DND-41 (cell line): Measurements from ENCODE around the gene DOC2A.

Experiments used
- ATAC-seq: fragments of 200-7000 bp; cut with Tn5 transposase; 3 replicates; pipeline ENCODE4 v1.9.1; 2021; ENCODE audit warnings: low read depth; ENCODE audit not compliant: insufficient read depth
- DNase-seq: peaks from one replicate; pipeline ENCODE4 v3.0.0-alpha.2; 2020
- H2AFZ ChIP-seq: 2 replicates; pipeline ENCODE4 v1.6.0; 2012; ENCODE audit warnings: low read depth, low read length
- H3K27ac ChIP-seq: 2 replicates; pipeline ENCODE4 v1.5.1; 2012; ENCODE audit warnings: low read length, inconsistent platforms
- H3K27me3 ChIP-seq: fragments of 200-600 bp; sonication (generic); 2 replicates; pipeline ENCODE4 v1.6.0; 2012; ENCODE audit warnings: low read length, mild to moderate bottlenecking, inconsistent platforms; ENCODE audit not compliant: insufficient read depth, poor library complexity
- H3K36me3 ChIP-seq: 2 replicates; pipeline ENCODE4 v1.5.1; 2012; ENCODE audit warnings: low read length, inconsistent platforms; ENCODE audit not compliant: insufficient read depth
- H3K4me1 ChIP-seq: 2 replicates; pipeline ENCODE4 v1.5.1; 2012; ENCODE audit warnings: mild to moderate bottlenecking, low read length; ENCODE audit not compliant: insufficient read depth
- H3K4me2 ChIP-seq: 2 replicates; pipeline ENCODE4 v1.6.0; 2012; ENCODE audit warnings: mild to moderate bottlenecking, moderate library complexity, low read length, inconsistent platforms; ENCODE audit not compliant: insufficient read depth
- H3K4me3 ChIP-seq, 2 experiments: fragments of 200-600 bp in 1 of 2; shearing (Covaris generic) in 1 of 2; 2 replicates each; pipeline ENCODE4 v1.5.1; 2012 to 2016; ENCODE audit warnings: inconsistent platforms in 2 of 2, low read length in 2 of 2, mild to moderate bottlenecking in 2 of 2, low read depth in 1 of 2, moderate library complexity in 1 of 2
- H3K79me2 ChIP-seq: 2 replicates; pipeline ENCODE4 v1.6.0; 2012; ENCODE audit warnings: low read length, inconsistent platforms; ENCODE audit not compliant: insufficient read depth
- H3K9ac ChIP-seq: 2 replicates; pipeline ENCODE4 v1.6.0; 2012; ENCODE audit warnings: low read depth, mild to moderate bottlenecking, inconsistent platforms, low read length, moderate library complexity
- H3K9me3 ChIP-seq: 2 replicates; pipeline ENCODE4 v1.5.1; 2012; ENCODE audit warnings: low read length, moderate library complexity, mild to moderate bottlenecking, inconsistent platforms; ENCODE audit not compliant: insufficient read depth, severe bottlenecking
- H4K20me1 ChIP-seq: 2 replicates; pipeline ENCODE4 v1.6.0; 2012; ENCODE audit warnings: low read length; ENCODE audit not compliant: insufficient read depth
- EZH2 ChIP-seq: IDR thresholded peaks from 3 replicates; pipeline ENCODE4 v1.6.1; 2012; ENCODE audit warnings: borderline replicate concordance, low read depth, mild to moderate bottlenecking, moderate library complexity, low read length, inconsistent platforms; ENCODE audit not compliant: severe bottlenecking
- TF ChIP-seq, protein P1 (sequence below): IDR thresholded peaks from 2 replicates; pipeline ENCODE4 v1.5.1; 2012; ENCODE audit warnings: borderline replicate concordance, low read length, moderate library complexity, mild to moderate bottlenecking; ENCODE audit not compliant: poor library complexity, severe bottlenecking; ENCODE audit errors: extremely low read depth

DOC2A gene

DNA sequence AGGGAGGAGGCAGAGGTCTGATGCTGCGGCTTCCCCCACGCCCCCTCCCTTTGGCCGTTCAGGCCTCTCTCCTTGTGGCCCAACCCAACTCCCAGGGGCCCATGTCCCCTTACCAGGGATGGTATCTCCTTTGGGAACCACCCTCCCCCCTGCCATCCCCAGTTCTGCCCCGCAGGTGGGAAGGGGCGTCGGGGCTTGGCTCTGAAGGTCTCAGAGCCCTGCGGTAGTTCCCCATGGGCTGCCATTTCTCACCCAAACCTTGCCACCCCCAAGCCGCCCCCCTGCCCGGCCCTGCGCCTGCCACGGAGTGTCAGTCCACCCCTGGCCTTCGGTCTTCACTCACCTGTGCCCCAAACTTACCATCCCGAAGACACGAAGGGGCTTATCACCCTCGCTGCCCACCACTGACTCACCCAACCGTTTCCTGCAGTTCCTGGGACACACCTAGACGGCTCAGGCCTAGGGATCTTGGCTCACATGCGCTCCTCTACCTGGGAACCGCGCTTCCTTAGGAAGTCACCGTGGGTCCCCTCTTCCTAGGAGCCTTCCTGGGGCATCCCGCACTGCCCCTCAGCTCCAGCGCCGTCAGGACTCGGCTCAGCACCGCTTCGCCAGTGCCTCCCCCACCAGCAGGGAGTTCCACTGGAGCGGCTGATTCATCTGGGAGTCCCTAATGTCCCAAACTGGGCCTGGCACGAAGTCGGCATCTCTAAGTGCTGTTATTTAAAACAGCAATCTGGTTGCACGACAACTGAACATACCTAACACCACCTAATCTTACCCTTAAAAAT is 1.1 kb upstream of the DOC2A start:
- Histone ChIP-seq H3K4me1 (peaks cover 17% of the 10 kb centered on the region), H3K9me3 (no peaks in the 10 kb centered on the region), H3K27me3 (no peaks in the 10 kb centered on the region), H3K79me2 (no peaks in the 10 kb centered on the region), H3K36me3 (no peaks in the 10 kb centered on the region), H4K20me1 (peaks cover 7% of the 10 kb centered on the region; the same call in 1 of the 2 replicates), H3K4me2 (peak overlapping the region; percentile 98), H3K9ac (peak overlapping the region; percentile 70; the same call in 1 of the 2 replicates), H3K4me3 (peak overlapping the region in 1 of 2 experiments; percentile 71; a peak in 1 of 4 replicates), H2AFZ (peak overlapping the region; percentile 89; the same call in 1 of the 2 replicates), H3K27ac (no peak overlapping the region)
- ATAC-seq (no peak), DNase-seq (no peak)
- TF ChIP-seq, protein P1, sequence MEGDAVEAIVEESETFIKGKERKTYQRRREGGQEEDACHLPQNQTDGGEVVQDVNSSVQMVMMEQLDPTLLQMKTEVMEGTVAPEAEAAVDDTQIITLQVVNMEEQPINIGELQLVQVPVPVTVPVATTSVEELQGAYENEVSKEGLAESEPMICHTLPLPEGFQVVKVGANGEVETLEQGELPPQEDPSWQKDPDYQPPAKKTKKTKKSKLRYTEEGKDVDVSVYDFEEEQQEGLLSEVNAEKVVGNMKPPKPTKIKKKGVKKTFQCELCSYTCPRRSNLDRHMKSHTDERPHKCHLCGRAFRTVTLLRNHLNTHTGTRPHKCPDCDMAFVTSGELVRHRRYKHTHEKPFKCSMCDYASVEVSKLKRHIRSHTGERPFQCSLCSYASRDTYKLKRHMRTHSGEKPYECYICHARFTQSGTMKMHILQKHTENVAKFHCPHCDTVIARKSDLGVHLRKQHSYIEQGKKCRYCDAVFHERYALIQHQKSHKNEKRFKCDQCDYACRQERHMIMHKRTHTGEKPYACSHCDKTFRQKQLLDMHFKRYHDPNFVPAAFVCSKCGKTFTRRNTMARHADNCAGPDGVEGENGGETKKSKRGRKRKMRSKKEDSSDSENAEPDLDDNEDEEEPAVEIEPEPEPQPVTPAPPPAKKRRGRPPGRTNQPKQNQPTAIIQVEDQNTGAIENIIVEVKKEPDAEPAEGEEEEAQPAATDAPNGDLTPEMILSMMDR, result no peak
- no peak for TF ChIP-seq EZH2

DNA sequence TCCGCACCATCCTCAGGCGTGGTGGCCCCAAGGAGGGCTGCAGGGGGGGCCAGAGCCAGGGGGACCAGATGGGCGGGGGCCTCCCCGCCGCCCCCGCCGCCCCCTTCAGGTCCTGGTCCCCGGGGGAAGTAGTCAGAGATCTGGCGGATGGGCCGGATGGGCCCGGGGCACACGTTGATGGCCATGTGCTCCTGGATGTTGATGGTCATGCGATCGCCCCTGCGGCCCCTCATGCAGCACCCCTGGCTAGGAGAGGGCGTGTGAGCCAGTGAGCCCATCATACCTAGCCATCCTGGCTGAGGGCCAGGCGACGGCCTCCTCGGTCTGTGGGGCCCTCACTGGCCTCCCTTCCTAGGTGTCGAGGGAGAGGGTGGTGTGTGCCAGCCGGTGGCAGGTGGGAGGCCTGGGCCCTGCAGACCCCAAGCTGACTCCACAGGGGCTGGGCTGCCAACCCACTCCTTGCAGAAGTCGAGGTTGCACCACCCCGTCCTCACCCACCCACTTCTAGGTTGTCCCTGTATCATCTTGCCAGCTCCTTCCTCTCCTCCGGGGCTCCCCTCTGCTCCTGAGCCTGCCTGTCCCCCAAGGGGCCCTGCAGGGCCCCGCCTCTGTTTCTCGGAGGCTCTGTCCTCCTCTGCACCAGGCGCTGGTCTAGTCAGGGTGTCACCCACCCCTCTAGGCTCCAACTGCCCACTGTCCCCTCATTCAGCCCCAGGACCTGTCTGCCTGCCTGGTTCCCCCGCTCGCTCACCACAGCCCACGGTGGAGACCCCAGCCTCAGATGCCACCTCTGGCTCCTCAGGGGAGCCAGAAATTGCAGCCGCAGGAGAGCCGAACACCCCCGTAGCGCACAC is 610 bp downstream of the DOC2A start:
- TF ChIP-seq, protein P1, result no peak
- TF ChIP-seq EZH2, result no peak
- Histone ChIP-seq H3K27ac (no peak overlapping the region; the same call in 1 of the 2 replicates), H4K20me1 (peaks cover 7% of the 10 kb centered on the region; the same call in 1 of the 2 replicates), H2AFZ (peak overlapping the region; percentile 84), H3K79me2 (no peaks in the 10 kb centered on the region), H3K27me3 (no peaks in the 10 kb centered on the region), H3K9ac (peak overlapping the region; percentile 70), H3K4me3 (peak overlapping the region; percentile 36 to 71; a peak in 3 of 4 replicates), H3K4me1 (peaks cover 17% of the 10 kb centered on the region), H3K36me3 (peaks cover 16% of the 10 kb centered on the region; the same call in 1 of the 2 replicates), H3K9me3 (no peaks in the 10 kb centered on the region), H3K4me2 (peak overlapping the region; percentile 98)
- ATAC-seq, result peak; percentile 20
- no peak for DNase-seq

DNA sequence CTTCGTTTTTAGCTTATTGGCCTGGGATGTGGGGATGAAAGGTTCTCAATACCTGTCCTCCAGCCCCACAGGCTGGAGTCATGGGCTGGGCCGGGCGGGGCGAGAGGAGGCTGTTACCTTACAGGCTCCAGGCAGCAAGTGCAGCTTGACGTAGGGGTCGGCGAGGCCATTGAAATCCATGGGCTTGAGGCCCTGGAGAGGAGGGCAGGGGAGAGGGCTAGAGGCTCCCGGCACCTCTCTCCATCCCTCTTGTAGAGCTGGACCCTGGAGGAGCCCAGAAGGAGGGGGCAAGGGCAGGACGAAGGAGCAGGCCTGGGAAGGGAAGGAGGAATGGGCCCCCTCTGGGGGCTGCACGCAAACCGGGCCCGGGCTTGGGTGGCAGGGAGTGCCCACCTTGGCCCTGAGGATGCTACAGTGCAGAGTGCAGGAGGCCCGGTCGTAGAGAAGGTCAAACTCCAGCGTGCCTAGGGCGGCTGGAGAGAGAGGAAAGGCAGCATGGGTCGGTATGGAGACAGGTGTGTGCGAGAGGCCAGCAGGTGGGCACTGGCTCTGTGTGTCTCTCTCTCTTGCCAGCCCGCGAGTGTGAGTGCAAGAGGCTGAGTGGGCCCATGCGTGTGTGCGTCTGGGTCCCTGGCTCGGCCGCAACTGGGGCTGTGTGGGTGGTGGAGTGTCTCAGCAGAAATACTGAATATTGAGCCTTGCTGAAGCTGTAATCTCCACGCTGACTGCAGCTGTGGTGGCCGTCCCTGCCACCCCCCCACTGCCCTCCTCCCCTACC is 1.6 kb downstream of the DOC2A start:
- Histone ChIP-seq H3K9me3 (no peaks in the 10 kb centered on the region), H3K27me3 (no peaks in the 10 kb centered on the region), H2AFZ (no peak overlapping the region), H4K20me1 (peaks cover 7% of the 10 kb centered on the region; the same call in 1 of the 2 replicates), H3K4me3 (no peak overlapping the region), H3K27ac (no peak overlapping the region), H3K4me2 (peak overlapping the region; percentile 98; the same call in 1 of the 2 replicates), H3K79me2 (no peaks in the 10 kb centered on the region), H3K4me1 (peaks cover 17% of the 10 kb centered on the region), H3K36me3 (peaks cover 20% of the 10 kb centered on the region; the same call in 1 of the 2 replicates), H3K9ac (no peak overlapping the region)
- ATAC-seq, result no peak
- no peak for DNase-seq
- TF ChIP-seq, protein P1, result no peak
- TF ChIP-seq EZH2, result no peak
